Testis (tissue), 3 donors: ENCODE data around the gene TSPAN11. TPM values are rescaled to one million over a fixed set of nuclear protein-coding genes. Genes with fewer than 3 reads are reported as not detected.

Source experiments
- DNase-seq: peaks from one replicate; pipeline ENCODE4 v3.0.0-alpha.2; 2019
- H3K27ac ChIP-seq, 2 donors: fragments of 200-600 bp; sonication (generic); one replicate each; pipeline ENCODE4 v1.5.1; 2019
- H3K27me3 ChIP-seq: fragments of 200-600 bp; sonication (generic); one replicate; pipeline ENCODE4 v1.5.1; 2019
- H3K36me3 ChIP-seq: fragments of 200-600 bp; sonication (generic); one replicate; pipeline ENCODE4 v1.5.1; 2017; ENCODE audit warnings: low read depth; ENCODE audit errors: missing control alignments
- H3K4me1 ChIP-seq: fragments of 200-600 bp; sonication (generic); one replicate; pipeline ENCODE4 v1.5.1; 2019
- H3K4me3 ChIP-seq, 2 donors: fragments of 200-600 bp; sonication (generic); one replicate each; pipeline ENCODE4 v1.5.1; 2017 to 2019
- H3K9me3 ChIP-seq: fragments of 200-600 bp; sonication (generic); one replicate; pipeline ENCODE4 v1.5.1; 2017
- CTCF ChIP-seq, 3 experiments: fragments of 450-650 bp in 2 of 3; fragments of 200-600 bp in 1 of 3; sonication (generic) in 1 of 3; IDR thresholded peaks; one replicate each; pipeline ENCODE4 v1.5.1; 2016 to 2019; ENCODE audit warnings: antibody characterized with exemption in 3 of 3, mild to moderate bottlenecking in 2 of 3, moderate library complexity in 1 of 3
- POLR2A ChIP-seq: fragments of 450-650 bp; IDR thresholded peaks from one replicate; pipeline ENCODE4 v1.6.1; 2017; ENCODE audit warnings: antibody characterized with exemption, mild to moderate bottlenecking, moderate library complexity
- WGBS, 2 donors: methylation state at CpG; one replicate each; pipeline ENCODE4 v1.1.5; 2018; 5-methylcytosine and 5-hydroxymethylcytosine counted together
- intact Hi-C: fragments of 100-400 bp; cut with DNase I; formaldehyde crosslinking; loops from one replicate; pipeline ENCODE4 v1.15.1; 2023; ENCODE audit warnings: low total_unique reads
- polyA plus RNA-seq: library from polyadenylated mRNA; stranded (reverse); fragments of 350-450 nt; fragmentation: Illumina TruSeq; extraction: RNeasy Lipid Tissue Mini Kit (QIAGEN cat#74804); gene quantifications from one replicate; pipeline ENCODE4 v1.2.3, GENCODE V29; 2014; ENCODE audit warnings: low read depth, low replicate concordance; ENCODE audit not compliant: insufficient read depth
- total RNA-seq, 2 donors: library from RNA; depleted of rRNA; stranded (reverse); fragments of >200 nt; gene quantifications; one replicate each; pipeline ENCODE4 v1.2.3, GENCODE V29; 2016

The TSPAN11 gene
- total and polyA plus RNA-seq, 3 donors from 2014 or later, result 2.4 to 2.7 (median 2.7) TPM

DNA sequence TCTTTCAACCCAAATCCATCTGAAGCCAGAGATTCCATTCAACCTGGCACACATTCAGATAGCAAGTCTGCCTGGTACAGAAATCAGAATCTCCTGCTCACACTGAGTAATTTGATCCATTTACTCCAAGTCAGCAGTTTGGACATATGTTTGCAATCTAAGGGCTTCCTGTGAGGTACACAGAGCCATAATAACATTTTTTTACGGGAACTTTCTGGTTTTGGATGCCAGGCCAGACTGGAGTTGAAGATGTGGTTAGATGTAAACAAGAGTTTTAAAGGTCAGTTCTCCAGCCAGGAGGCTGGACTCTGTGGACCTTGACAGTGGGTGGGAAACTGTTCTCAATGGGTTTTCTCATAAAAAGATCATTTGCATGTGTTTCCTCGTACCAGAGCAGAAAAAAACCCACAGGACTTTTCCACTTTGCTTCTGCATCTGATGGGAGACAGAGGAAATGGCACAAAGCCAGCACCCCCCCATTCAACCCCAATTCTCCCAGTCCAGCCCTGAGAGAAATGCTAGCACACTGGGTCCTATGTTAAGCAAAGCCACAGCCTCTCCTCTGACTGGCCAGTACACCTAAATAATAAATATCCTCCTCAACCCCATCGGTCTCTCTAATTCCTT is 17.7 kb upstream of the TSPAN11 start:
- 35 to 48% methylated on average over 3 of the region's 3 CpGs for WGBS, 2 donors
- Histone ChIP-seq H3K4me1 (peaks cover 2% of the 10 kb centered on the region), H3K4me3 (no peak overlapping the region), H3K27ac (peak overlapping the region; percentile 22 to 57), H3K27me3 (no peaks in the 10 kb centered on the region), H3K9me3 (no peaks in the 10 kb centered on the region), H3K36me3 (no peaks in the 10 kb centered on the region)
- intact Hi-C loops, result no loop called here
- peak; percentile 43 for DNase-seq
- no peak for TF ChIP-seq POLR2A
- no peak for TF ChIP-seq CTCF (IDR thresholded peaks at IDR 0.05)

GRCh38 chr12:30909349-30910037 is 17.1 kb upstream of the TSPAN11 start:
- Histone ChIP-seq H3K4me1 (peaks cover 2% of the 10 kb centered on the region), H3K27ac (peak overlapping the region; percentile 22 to 57), H3K9me3 (no peaks in the 10 kb centered on the region), H3K27me3 (no peaks in the 10 kb centered on the region), H3K36me3 (no peaks in the 10 kb centered on the region), H3K4me3 (no peak overlapping the region)
- intact Hi-C loops, result no loop called here
- WGBS, 2 donors, result 48 to 51% methylated on average over 5 of the region's 5 CpGs
- TF ChIP-seq CTCF (IDR thresholded peaks at IDR 0.05) (no peak), POLR2A (no peak)
- DNase-seq, result no peak

DNA sequence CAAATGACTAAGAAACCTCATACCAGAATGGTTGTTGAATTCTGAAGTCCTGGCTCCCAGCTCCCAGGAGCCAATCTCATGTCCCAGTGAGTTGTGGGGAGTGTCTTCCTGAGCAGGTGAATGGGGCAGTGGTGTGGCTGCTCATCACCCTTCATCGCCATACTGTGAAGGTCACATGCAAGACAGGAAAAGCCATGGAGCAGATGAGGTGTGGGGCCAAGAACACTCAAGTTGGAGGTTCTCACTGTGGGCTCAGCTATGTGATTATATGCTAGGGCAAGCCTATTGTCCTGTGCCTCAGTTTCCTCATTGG is 16.6 kb upstream of the TSPAN11 start:
- no peak overlapping the region for H3K4me3 ChIP-seq
- intact Hi-C loops, result no loop called here
- no peak for DNase-seq
- no peaks in the 10 kb centered on the region for H3K9me3 ChIP-seq
- WGBS, 2 donors, result 83 to 94% methylated on average over 1 of the region's 1 CpG
- H3K27ac ChIP-seq, result peak overlapping the region in 1 of 2 donors; percentile 57
- TF ChIP-seq CTCF (IDR thresholded peaks at IDR 0.05) (no peak), POLR2A (no peak)
- peaks cover 2% of the 10 kb centered on the region for H3K4me1 ChIP-seq
- no peaks in the 10 kb centered on the region for H3K36me3 ChIP-seq
- no peaks in the 10 kb centered on the region for H3K27me3 ChIP-seq

DNA sequence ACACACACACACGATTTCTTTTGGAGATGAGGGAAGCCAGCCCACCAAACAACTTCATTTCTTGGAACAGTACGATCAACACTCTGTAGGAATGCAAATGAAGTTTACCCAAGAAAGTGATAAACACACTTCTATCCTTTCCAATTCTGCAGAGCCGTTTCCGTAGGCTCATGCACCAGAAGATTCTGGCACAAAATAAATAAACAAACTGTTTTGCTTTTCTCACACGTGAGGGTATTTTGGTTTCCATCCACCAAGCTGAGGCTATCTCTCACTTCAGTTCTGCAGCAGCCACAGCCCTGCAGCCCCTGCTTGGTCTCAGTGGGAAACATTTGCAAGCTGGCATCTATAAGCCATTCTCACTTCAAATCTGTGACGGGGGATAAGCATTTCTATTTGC is 15.3 kb upstream of the TSPAN11 start:
- intact Hi-C loops, result no loop called here
- H3K27ac ChIP-seq, result no peak overlapping the region
- H3K36me3 ChIP-seq, result no peaks in the 10 kb centered on the region
- WGBS, 2 donors, result 60 to 63% methylated on average over 6 of the region's 6 CpGs
- no peaks in the 10 kb centered on the region for H3K27me3 ChIP-seq
- peaks cover 2% of the 10 kb centered on the region for H3K4me1 ChIP-seq
- no peak overlapping the region for H3K4me3 ChIP-seq
- TF ChIP-seq CTCF (IDR thresholded peaks at IDR 0.05) (no peak), POLR2A (no peak)
- DNase-seq, result no peak
- no peaks in the 10 kb centered on the region for H3K9me3 ChIP-seq

GRCh38 chr12:30913323-30913722 is 13.2 kb upstream of the TSPAN11 start:
- Histone ChIP-seq H3K4me1 (peaks cover 2% of the 10 kb centered on the region), H3K9me3 (no peaks in the 10 kb centered on the region), H3K4me3 (no peak overlapping the region), H3K27ac (no peak overlapping the region), H3K36me3 (no peaks in the 10 kb centered on the region), H3K27me3 (no peaks in the 10 kb centered on the region)
- WGBS, 2 donors, result 67% methylated on average over 4 of the region's 4 CpGs
- DNase-seq, result no peak
- TF ChIP-seq CTCF (IDR thresholded peaks at IDR 0.05), result no peak
- no peak for TF ChIP-seq POLR2A
- intact Hi-C loops, result no loop called here
